ENCODE data around the gene KLK2.
A peak's percentile ranks its signal among the peaks of the same experiment; 100 is the strongest.

KLK2 gene

GRCh38 chr19:50861010-50861409, 12.2 kb upstream of the KLK2 start:
- TF ChIP-seq CREB5 (CRISPR knock-in tag; IDR thresholded peaks at IDR 0.05; ENCODE audit: low read depth) (no peak), ISL1 (CRISPR knock-in tag; IDR thresholded peaks at IDR 0.05) (no peak), ZC3H10 (CRISPR knock-in tag; IDR thresholded peaks at IDR 0.05) (no peak), CSDC2 (CRISPR knock-in tag; IDR thresholded peaks at IDR 0.05) (no peak), ZNF8 (CRISPR knock-in tag; IDR thresholded peaks at IDR 0.05) (no peak), OSR1 (CRISPR knock-in tag; IDR thresholded peaks at IDR 0.05) (no peak), ZFP30 (CRISPR knock-in tag; IDR thresholded peaks at IDR 0.05) (no peak)
- ATAC-seq = no peak

GRCh38 chr19:50861496-50862286, 11.5 kb upstream of the KLK2 start:
- TF ChIP-seq TOX (CRISPR knock-in tag; IDR thresholded peaks at IDR 0.05; ENCODE audit: borderline replicate concordance) (no peak), GLIS3 (CRISPR knock-in tag; IDR thresholded peaks at IDR 0.05) (no peak), CSDC2 (CRISPR knock-in tag; IDR thresholded peaks at IDR 0.05) (no peak), TSHZ2 (CRISPR knock-in tag; IDR thresholded peaks at IDR 0.05) (no peak), CREB5 (CRISPR knock-in tag; IDR thresholded peaks at IDR 0.05; ENCODE audit: low read depth) (no peak)
- no peak for ATAC-seq

- TF ChIP-seq ZFP3 (CRISPR knock-in tag; IDR thresholded peaks at IDR 0.05) (no peak), CSRNP3 (CRISPR knock-in tag; IDR thresholded peaks at IDR 0.05) (no peak), RARB (CRISPR knock-in tag; IDR thresholded peaks at IDR 0.05) (no peak)
- ATAC-seq = no peak
Measured at GRCh38 chr19:50869479-50869878, 3.8 kb upstream of the KLK2 start.

- TF ChIP-seq ESRRG (CRISPR knock-in tag; IDR thresholded peaks at IDR 0.05) = no peak
- TF ChIP-seq PPARA (CRISPR knock-in tag; IDR thresholded peaks at IDR 0.05; ENCODE audit: borderline replicate concordance) = no peak
- TF ChIP-seq ZC3H10 (CRISPR knock-in tag; IDR thresholded peaks at IDR 0.05) = no peak
- TF ChIP-seq SNAI2 (CRISPR knock-in tag; IDR thresholded peaks at IDR 0.05) = no peak
- TF ChIP-seq ZNF8 (CRISPR knock-in tag; IDR thresholded peaks at IDR 0.05) = no peak
- ATAC-seq = peak; percentile 74
Measured at GRCh38 chr19:50870417-50871089, 2.7 kb upstream of the KLK2 start.

GRCh38 chr19:50874211-50874610, 972 bp downstream of the KLK2 start:
- ATAC-seq = no peak
- no peak for TF ChIP-seq ZNF70 (CRISPR knock-in tag; IDR thresholded peaks at IDR 0.05)
- TF ChIP-seq SNAI2 (CRISPR knock-in tag; IDR thresholded peaks at IDR 0.05) = no peak
- no peak for TF ChIP-seq ZNF565 (CRISPR knock-in tag; conservative IDR thresholded peaks at IDR 0.05; ENCODE audit: low read depth)
- TF ChIP-seq ESRRG (CRISPR knock-in tag; IDR thresholded peaks at IDR 0.05) = no peak
- TF ChIP-seq ZFP30 (CRISPR knock-in tag; IDR thresholded peaks at IDR 0.05) = no peak
- no peak for TF ChIP-seq POU6F1 (CRISPR knock-in tag; IDR thresholded peaks at IDR 0.05; ENCODE audit: borderline replicate concordance, low read depth)
- TF ChIP-seq TCF4 (CRISPR knock-in tag; IDR thresholded peaks at IDR 0.05; ENCODE audit: borderline replicate concordance) = no peak
- no peak for TF ChIP-seq CSDC2 (CRISPR knock-in tag; IDR thresholded peaks at IDR 0.05)
- TF ChIP-seq ZNF8 (CRISPR knock-in tag; IDR thresholded peaks at IDR 0.05) = no peak
- no peak for TF ChIP-seq ARNTL (CRISPR knock-in tag; IDR thresholded peaks at IDR 0.05; ENCODE audit: borderline replicate concordance, low read depth)
- no peak for TF ChIP-seq ISL1 (CRISPR knock-in tag; IDR thresholded peaks at IDR 0.05)
- no peak for TF ChIP-seq OSR1 (CRISPR knock-in tag; IDR thresholded peaks at IDR 0.05)
- TF ChIP-seq TSHZ2 (CRISPR knock-in tag; IDR thresholded peaks at IDR 0.05) = no peak
- TF ChIP-seq GLIS3 (CRISPR knock-in tag; IDR thresholded peaks at IDR 0.05) = no peak

All from SK-N-SH treated with all-trans-retinoic acid at 6 μM for 48 hours (cell line).